Activated CD4-positive, alpha-beta T cell treated with anti-CD3 and anti-CD28 coated beads for 36 hours (primary cell): ENCODE results near the gene PHETA2. TPM values are rescaled to one million over a fixed set of nuclear protein-coding genes. Genes with fewer than 3 reads are reported as not detected.

ENCODE experiments used
- ATAC-seq: fragments of 200-7000 bp; cut with Tn5 transposase; one replicate; pipeline ENCODE4 v1.10.0; 2021; ENCODE audit warnings: mild to moderate bottlenecking, moderate library complexity
- CTCF ChIA-PET: fragments of 350-600 bp; sonication (Branson Sonifier 250); formaldehyde crosslinking; loops from one replicate; lab custom pipeline; 2021; ENCODE audit warnings: antibody characterized with exemption; lab: Charles Lee
- POLR2A ChIA-PET: fragments of 350-600 bp; sonication (Branson Sonifier 250); formaldehyde crosslinking; loops from one replicate; lab custom pipeline; 2021; ENCODE audit warnings: antibody characterized with exemption, inconsistent platforms; lab: Charles Lee
- DNase-seq: peaks from one replicate; pipeline ENCODE4 v3.0.0-alpha.2; 2020
- H3K27ac Mint-ChIP-seq: one replicate; pipeline ENCODE4 v1.8.0; 2021; ENCODE audit warnings: mixed read lengths
- H3K27me3 Mint-ChIP-seq: one replicate; pipeline ENCODE4 v1.8.0; 2021; ENCODE audit warnings: mixed read lengths
- H3K36me3 Mint-ChIP-seq: one replicate; pipeline ENCODE4 v1.8.0; 2021; ENCODE audit warnings: low read depth, mixed read lengths
- H3K4me1 Mint-ChIP-seq: one replicate; pipeline ENCODE4 v1.8.0; 2021; ENCODE audit warnings: mixed read lengths
- H3K4me3 Mint-ChIP-seq: one replicate; pipeline ENCODE4 v1.8.0; 2021; ENCODE audit warnings: mild to moderate bottlenecking, moderate library complexity, mixed read lengths
- H3K9me3 Mint-ChIP-seq: one replicate; pipeline ENCODE4 v1.8.0; 2021; ENCODE audit warnings: low read depth, mixed read lengths
- intact Hi-C, 2 experiments: fragments of 100-400 bp; cut with DNase I in 1 of 2; cut with micrococcal nuclease in 1 of 2; formaldehyde crosslinking; loops; one replicate each; pipeline versions ENCODE4 v1.14.2 to v1.15.1; 2022 to 2024; cut with DNase I, micrococcal nuclease
- total RNA-seq, 2 experiments: library from RNA; stranded (reverse); gene quantifications; one replicate each; pipeline ENCODE4 v1.2.3, GENCODE V29; 2021

Gene PHETA2
- total RNA-seq, 2 experiments from 2014 or later: 1.4 to 2.3 TPM

DNA sequence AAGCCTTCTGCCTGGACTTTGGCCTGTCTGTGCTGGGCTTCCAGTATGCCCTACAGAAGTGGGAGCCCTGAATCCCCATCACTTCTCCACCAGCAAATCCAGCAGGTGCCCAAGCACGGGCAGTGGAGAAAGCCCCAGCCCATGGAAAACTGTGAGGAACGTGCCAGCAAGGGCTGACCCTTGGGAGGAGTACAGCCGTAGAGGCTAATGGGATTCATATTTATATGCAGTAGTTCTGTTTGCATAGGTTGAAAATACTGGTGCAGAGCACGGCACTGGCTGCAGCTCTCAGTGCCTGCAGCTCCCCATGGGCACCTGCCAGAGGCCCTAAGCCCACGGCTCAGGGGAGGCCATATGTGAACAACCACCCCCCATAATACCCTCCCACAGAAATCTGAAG lies 13.6 kb upstream of the PHETA2 start:
- intact Hi-C loops: no loop called here
- Mint-ChIP-seq H3K27ac (no peak overlapping the region), H3K4me1 (no peaks in the 10 kb centered on the region), H3K27me3 (no peaks in the 10 kb centered on the region), H3K9me3 (peaks cover 12% of the 10 kb centered on the region), H3K36me3 (peaks cover 57% of the 10 kb centered on the region), H3K4me3 (no peak overlapping the region)
- CTCF ChIA-PET: interaction anchor here (0.6 to 1.1 kb wide), 2 partner anchors 16 to 528 kb away, joined by 3 read pairs; no protein-coding TSS in a partner anchor
- POLR2A ChIA-PET: no interaction called here
- ATAC-seq (no peak), DNase-seq (no peak)

DNA sequence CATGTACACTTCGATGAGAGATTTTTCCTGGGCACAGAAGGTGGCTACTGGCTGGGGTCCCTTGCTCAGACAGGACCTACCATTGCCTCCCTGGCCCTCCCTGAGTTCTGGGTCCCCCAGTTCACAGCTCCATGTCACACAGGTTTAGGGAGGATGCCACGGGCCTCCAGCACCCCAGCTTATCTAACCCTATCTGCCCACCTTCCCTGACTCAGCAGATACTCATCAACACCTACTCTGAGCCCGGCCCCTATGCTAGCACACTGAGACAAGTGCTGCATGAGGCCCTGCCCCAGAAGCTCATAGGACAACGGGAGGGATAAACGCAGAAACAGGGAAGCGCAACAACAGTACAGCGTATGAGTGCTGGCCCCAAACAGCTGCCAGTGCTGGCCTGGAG lies 13.0 kb upstream of the PHETA2 start:
- Mint-ChIP-seq H3K4me3 (no peak overlapping the region), H3K27me3 (no peaks in the 10 kb centered on the region), H3K9me3 (peaks cover 12% of the 10 kb centered on the region), H3K36me3 (peaks cover 60% of the 10 kb centered on the region), H3K4me1 (no peaks in the 10 kb centered on the region), H3K27ac (no peak overlapping the region)
- DNase-seq (no peak), ATAC-seq (no peak)
- intact Hi-C loops: no loop called here
- POLR2A ChIA-PET: no interaction called here
- CTCF ChIA-PET: interaction anchor here (0.5 to 1.1 kb wide), 3 partner anchors 17 to 528 kb away, joined by 3 to 5 read pairs (median 3); no protein-coding TSS in a partner anchor

DNA sequence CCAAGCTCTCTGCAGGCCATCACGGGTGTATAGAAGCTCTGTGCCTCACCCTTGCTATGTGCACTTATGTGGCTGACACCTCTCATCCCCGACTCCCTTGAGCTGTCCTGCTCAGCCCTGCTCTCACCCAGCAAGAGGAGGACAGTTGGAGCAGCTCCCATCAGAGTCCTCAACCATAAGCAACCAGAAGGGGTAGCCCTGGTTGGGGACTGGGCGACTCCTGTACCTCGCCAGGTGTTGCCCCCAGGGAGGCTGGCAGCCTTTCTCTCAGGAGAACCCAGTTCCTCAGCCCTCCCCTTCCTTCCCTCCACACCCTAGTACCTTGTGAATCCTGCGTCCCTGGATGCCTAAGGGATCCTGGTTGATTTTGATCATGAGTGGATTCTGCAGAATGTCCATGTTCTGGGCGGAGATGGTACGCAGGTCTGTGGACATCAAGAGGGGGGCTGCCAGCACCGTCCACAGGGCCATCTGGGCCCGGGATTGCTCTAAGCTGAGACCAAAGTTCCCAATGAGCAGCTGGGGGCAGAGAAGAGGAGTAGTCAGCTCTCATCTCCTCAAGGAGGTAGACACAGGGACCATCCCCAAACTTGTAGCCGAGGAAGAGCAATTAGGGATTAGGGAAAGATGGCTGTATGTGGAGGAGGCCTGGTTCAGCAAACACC lies 11.4 kb upstream of the PHETA2 start:
- POLR2A ChIA-PET: no interaction called here
- no peaks in the 10 kb centered on the region for H3K27me3 Mint-ChIP-seq
- peaks cover 4% of the 10 kb centered on the region for H3K9me3 Mint-ChIP-seq
- CTCF ChIA-PET: interaction anchor here (1.0 to 2.0 kb wide), 2 partner anchors 13 to 29 kb away, joined by 3 to 5 read pairs; no protein-coding TSS in a partner anchor
- H3K27ac Mint-ChIP-seq: no peak overlapping the region
- no peak for DNase-seq
- H3K4me3 Mint-ChIP-seq: no peak overlapping the region
- intact Hi-C loops: no loop called here
- no peak for ATAC-seq
- no peaks in the 10 kb centered on the region for H3K4me1 Mint-ChIP-seq
- H3K36me3 Mint-ChIP-seq: peaks cover 57% of the 10 kb centered on the region

DNA sequence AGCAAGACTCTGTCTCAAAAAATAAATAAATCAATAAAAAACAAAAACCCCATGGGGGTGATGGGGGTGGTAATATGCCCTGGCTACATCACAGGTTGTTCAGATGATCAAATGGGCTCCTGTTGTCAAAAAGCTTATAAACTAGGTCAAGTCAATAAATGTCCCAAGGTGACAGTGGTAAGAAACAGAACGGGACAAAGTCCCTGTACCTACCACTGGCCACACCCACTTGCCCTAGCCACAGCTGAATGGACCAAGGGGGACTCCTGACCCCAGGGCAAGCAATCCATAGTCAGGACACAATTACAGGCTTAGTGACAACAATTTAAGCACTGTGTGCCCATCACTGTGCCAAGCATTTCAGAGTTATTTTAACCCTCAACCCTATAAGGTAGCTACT lies 9.4 kb upstream of the PHETA2 start:
- H3K4me1 Mint-ChIP-seq: peaks cover 4% of the 10 kb centered on the region
- intact Hi-C loops: no loop called here
- no peak overlapping the region for H3K4me3 Mint-ChIP-seq
- POLR2A ChIA-PET: no interaction called here
- no peak overlapping the region for H3K27ac Mint-ChIP-seq
- CTCF ChIA-PET: interaction anchor here (0.9 to 2.0 kb wide), 3 partner anchors 11 to 367 kb away, joined by 3 to 5 read pairs (median 3); no protein-coding TSS in a partner anchor
- no peak for ATAC-seq
- no peak for DNase-seq
- H3K36me3 Mint-ChIP-seq: peaks cover 53% of the 10 kb centered on the region
- no peaks in the 10 kb centered on the region for H3K9me3 Mint-ChIP-seq
- no peaks in the 10 kb centered on the region for H3K27me3 Mint-ChIP-seq

DNA sequence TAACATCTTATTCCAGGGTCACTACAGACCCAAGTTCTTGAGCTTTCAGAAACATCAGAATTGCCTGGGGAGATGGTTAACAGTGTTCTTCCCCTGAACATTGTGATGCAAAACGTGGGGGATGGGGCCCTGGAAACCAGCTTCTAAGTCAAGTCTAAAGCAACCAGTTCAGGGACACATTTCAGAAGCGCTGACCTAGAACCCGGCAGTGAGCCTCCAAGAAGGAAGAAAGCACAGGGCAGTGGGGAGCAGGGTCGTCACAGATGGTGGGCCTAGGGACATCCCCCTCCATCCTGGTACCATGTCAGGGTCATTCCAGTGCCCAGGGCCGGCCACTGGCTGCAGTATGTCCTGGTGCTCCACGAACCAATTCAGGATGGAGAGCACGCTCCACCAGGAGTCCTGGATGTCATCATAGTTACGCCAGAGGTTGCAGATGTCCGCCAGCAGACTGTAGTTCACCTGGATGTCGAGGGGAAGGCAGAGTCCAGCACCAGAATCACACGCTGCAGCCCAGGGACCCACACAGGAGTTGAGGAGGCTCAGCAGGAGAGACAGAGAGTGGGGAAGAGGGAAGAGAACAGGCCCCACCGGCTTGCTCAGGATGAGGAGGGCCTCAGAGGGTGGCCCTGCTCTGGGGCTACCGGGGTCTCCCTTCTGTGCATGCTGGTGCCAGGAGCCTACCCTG lies 8.5 kb upstream of the PHETA2 start:
- ATAC-seq (no peak), DNase-seq (no peak)
- H3K9me3 Mint-ChIP-seq: no peaks in the 10 kb centered on the region
- ChIA-PET POLR2A (interaction anchor here (0.5 kb wide), 1 partner anchor 312 kb away, joined by 4 read pairs; no protein-coding TSS in a partner anchor), CTCF (interaction anchor here (0.6 to 0.9 kb wide), 2 partner anchors 21 to 368 kb away, joined by 3 read pairs; no protein-coding TSS in a partner anchor)
- no peak overlapping the region for H3K4me3 Mint-ChIP-seq
- peaks cover 47% of the 10 kb centered on the region for H3K36me3 Mint-ChIP-seq
- no peak overlapping the region for H3K27ac Mint-ChIP-seq
- no peaks in the 10 kb centered on the region for H3K27me3 Mint-ChIP-seq
- peaks cover 4% of the 10 kb centered on the region for H3K4me1 Mint-ChIP-seq
- intact Hi-C loops: no loop called here

DNA sequence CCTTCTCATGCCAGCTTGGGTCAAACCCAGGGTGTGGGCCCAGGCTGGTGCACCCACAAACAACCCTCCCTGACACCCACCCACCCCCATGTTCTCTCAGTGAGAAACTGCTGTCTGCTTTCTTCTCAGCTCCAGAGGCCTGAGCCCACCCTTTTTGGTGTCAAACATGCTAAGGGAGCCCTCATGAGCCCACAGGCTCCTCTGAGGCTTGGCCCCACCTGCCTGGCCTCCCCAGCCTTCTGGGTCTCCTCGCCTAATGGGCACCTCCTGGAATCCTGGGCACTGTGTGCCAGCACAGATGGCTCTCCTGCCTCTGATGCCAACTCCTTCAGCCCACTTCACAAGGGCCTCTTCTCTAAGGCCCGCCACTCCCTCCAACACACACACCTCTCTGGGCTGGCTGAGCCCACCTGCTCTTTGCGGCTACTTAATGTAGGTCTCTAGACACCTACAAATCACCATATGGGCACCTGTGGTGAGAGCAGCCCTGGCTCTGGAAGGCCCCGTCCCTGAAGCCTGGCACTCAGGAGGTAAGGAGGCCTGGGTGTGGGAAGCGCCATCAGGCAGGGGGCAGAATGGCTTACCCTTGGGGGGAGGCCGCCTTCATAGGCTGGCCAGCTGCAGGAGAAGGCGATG lies 7.8 kb upstream of the PHETA2 start:
- POLR2A ChIA-PET: no interaction called here
- intact Hi-C loops: no loop called here
- DNase-seq: no peak
- Mint-ChIP-seq H3K27me3 (no peaks in the 10 kb centered on the region), H3K9me3 (no peaks in the 10 kb centered on the region), H3K36me3 (peaks cover 41% of the 10 kb centered on the region), H3K4me1 (peaks cover 7% of the 10 kb centered on the region), H3K27ac (no peak overlapping the region), H3K4me3 (no peak overlapping the region)
- no peak for ATAC-seq
- CTCF ChIA-PET: no interaction called here

DNA sequence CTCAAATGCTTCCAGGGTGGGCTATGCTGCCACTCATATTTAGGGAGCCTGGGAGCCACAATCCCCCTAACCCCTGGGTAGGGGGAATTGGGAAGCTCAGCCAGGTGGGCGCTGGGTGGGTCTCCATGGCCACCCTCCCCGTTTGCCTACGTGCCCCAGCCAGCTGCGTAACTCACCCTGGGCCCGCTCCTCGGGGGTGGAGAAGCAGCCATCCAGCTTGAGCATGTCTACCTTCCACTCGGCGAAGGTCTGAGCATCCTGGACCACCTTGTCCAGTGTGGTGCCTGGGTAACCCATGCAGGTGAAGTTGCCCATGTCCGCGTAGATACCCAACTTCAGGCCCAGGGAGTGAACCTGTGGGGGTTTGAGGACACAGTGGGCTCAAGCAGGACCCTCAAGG lies 7.1 kb upstream of the PHETA2 start:
- no peak for ATAC-seq
- ChIA-PET POLR2A (interaction anchor here (1.1 kb wide), 1 partner anchor 36 kb away, joined by 4 read pairs; no protein-coding TSS in a partner anchor), CTCF (interaction anchor here (0.6 kb wide), 1 partner anchor 1019 kb away, joined by 3 read pairs; no protein-coding TSS in a partner anchor)
- peaks cover 41% of the 10 kb centered on the region for H3K36me3 Mint-ChIP-seq
- no peak for DNase-seq
- intact Hi-C loops: no loop called here
- no peak overlapping the region for H3K4me3 Mint-ChIP-seq
- peaks cover 13% of the 10 kb centered on the region for H3K4me1 Mint-ChIP-seq
- no peak overlapping the region for H3K27ac Mint-ChIP-seq
- no peaks in the 10 kb centered on the region for H3K9me3 Mint-ChIP-seq
- no peaks in the 10 kb centered on the region for H3K27me3 Mint-ChIP-seq

DNA sequence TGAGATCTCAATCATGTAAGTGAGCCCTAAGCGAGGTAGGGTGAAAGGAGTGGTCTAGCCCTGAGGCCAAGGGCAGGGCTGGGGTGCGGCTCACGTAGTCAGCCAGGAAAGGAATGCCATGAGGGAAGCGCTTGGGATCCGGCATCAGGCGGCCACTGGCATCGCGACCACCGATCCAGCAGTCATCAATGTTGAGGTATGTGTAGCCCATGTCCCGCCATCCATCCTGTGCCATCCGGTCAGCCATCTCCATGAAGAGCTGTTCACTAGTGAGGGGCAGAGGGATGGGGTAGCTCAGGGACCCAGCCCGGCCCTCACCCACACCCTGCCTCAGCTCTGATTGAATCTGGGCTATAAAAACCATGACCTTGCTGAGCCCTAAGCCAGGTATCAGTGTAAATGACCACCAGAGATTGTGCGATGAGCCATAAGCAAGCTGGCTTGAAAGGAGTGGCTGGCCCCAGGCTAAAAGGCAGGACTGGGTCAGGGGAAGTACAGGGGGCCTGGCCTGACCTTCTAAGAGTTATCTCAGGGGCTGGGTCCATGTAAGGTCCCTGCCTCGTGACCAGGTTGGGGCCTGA lies 6.3 kb upstream of the PHETA2 start:
- peaks cover 18% of the 10 kb centered on the region for H3K4me1 Mint-ChIP-seq
- POLR2A ChIA-PET: interaction anchor here (1.1 kb wide), 1 partner anchor 36 kb away, joined by 4 read pairs; no protein-coding TSS in a partner anchor
- no peak for DNase-seq
- intact Hi-C loops: no loop called here
- CTCF ChIA-PET: interaction anchor here (0.6 kb wide), 1 partner anchor 701 kb away, joined by 3 read pairs; no protein-coding TSS in a partner anchor
- H3K27ac Mint-ChIP-seq: no peak overlapping the region
- peaks cover 33% of the 10 kb centered on the region for H3K36me3 Mint-ChIP-seq
- no peaks in the 10 kb centered on the region for H3K9me3 Mint-ChIP-seq
- ATAC-seq: no peak
- H3K27me3 Mint-ChIP-seq: no peaks in the 10 kb centered on the region
- no peak overlapping the region for H3K4me3 Mint-ChIP-seq

DNA sequence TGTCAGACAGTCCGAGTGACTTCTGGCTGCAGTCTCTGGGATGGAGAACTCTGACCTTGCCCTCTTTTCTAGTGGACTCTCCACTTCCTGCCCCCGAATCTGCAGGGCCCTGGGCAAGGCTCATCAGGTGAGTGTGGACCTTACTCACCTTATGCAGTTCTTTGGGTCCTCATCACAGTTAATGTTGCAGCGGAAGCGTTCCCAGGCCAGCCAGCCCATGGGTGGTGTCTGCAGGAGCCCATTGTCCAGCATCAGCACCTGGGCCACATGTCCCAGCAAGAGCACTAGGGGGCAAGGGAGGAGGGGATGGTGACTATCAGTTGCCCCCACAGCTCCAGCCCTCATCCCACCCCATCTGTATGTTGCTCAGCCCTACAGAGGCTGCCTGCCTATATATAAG lies 5.8 kb upstream of the PHETA2 start:
- Mint-ChIP-seq H3K9me3 (no peaks in the 10 kb centered on the region), H3K4me3 (no peak overlapping the region), H3K27me3 (no peaks in the 10 kb centered on the region), H3K27ac (no peak overlapping the region), H3K36me3 (peaks cover 29% of the 10 kb centered on the region), H3K4me1 (peaks cover 18% of the 10 kb centered on the region)
- CTCF ChIA-PET: interaction anchor here (0.6 kb wide), 1 partner anchor 701 kb away, joined by 3 read pairs; no protein-coding TSS in a partner anchor
- DNase-seq (no peak), ATAC-seq (no peak)
- POLR2A ChIA-PET: interaction anchor here (1.2 kb wide), 1 partner anchor 11 kb away, joined by 5 read pairs; the partner anchor contains the start of gene SMDT1
- intact Hi-C loops: no loop called here

DNA sequence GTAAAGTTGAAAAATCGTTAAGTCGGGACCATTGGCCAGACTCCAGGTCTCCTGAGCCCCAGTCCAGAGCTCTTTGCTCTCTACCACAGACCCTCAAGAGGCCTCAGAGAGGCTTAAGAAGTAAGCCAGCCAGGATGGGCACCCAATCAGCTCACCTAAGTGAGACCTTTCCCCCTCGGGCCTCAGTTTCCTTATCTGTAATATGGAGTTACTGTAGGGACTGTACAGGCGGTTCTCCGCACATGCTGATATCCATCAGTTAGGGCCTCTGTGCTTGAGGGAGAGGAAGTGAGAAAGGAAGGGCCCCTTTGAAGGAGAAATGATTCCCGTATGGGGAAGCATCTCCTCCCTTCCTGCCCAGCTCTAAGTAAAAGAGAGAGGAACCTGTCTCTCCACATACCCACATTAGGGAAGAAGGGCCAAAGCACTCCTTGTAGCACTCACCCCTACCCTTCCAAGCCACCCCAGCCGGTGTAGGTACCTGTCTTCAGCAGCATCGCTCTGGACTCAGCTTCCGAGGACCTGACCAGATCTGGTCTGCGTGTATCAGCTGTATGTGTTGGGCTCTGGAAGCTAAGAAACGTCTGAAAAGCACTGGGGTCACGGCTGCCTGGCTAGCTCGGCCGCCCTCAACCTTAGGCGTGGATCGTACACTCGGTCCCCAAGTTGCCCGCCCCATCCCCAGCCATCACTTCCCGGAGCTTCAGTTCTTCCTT lies 4.1 kb upstream of the PHETA2 start:
- H3K36me3 Mint-ChIP-seq: peaks cover 24% of the 10 kb centered on the region
- ChIA-PET POLR2A (interaction anchor here (0.6 to 1.8 kb wide), 4 partner anchors 10 to 996 kb away, joined by 3 to 10 read pairs (median 4); partner anchors contain the start of genes NDUFA6 and SMDT1), CTCF (interaction anchor here (0.6 to 1.7 kb wide), 8 partner anchors 10 to 374 kb away, joined by 3 to 4 read pairs (median 4); partner anchors contain the start of gene SMDT1)
- peaks cover 23% of the 10 kb centered on the region for H3K4me1 Mint-ChIP-seq
- intact Hi-C loops: loop anchor here (1.0 to 10.0 kb wide), 19 partner anchors 9 to 625 kb away; partner anchors contain the start of genes SMDT1 (in 2 of the 2), WBP2NL (in 2 of the 2), CCDC134 (in 1 of the 2) and CENPM (in 1 of the 2)
- peak overlapping the region; percentile 86 for H3K27ac Mint-ChIP-seq
- DNase-seq: no peak
- no peak for ATAC-seq
- no peaks in the 10 kb centered on the region for H3K27me3 Mint-ChIP-seq
- peak overlapping the region; percentile 84 for H3K4me3 Mint-ChIP-seq
- H3K9me3 Mint-ChIP-seq: no peaks in the 10 kb centered on the region
